Esophagus muscularis mucosa (tissue), 4 donors: ENCODE data around the gene KAZN.

Experiments used
- EP300 ChIP-seq: sonication (generic); formaldehyde crosslinking; IDR thresholded peaks from one replicate; pipeline ENCODE4 v1.6.1; 2017; ENCODE audit warnings: antibody characterized with exemption
- POLR2A ChIP-seq: fragments of 450-650 bp; IDR thresholded peaks from one replicate; pipeline ENCODE4 v1.6.1; 2017; ENCODE audit warnings: antibody characterized with exemption, moderate library complexity, mild to moderate bottlenecking, low read depth
- POLR2AphosphoS5 ChIP-seq, 2 donors: sonication (generic); formaldehyde crosslinking; IDR thresholded peaks; one replicate each; pipeline ENCODE4 v1.6.1; 2017; ENCODE audit warnings: antibody characterized with exemption in 2 of 2
- TF ChIP-seq, protein P1 (sequence below), 3 experiments: fragments of 200-600 bp in 2 of 3; fragments of 450-650 bp in 1 of 3; sonication (generic) in 2 of 3; IDR thresholded peaks; one replicate each; pipeline ENCODE4 v1.5.1; 2017 to 2019; ENCODE audit warnings: antibody characterized with exemption in 3 of 3, mild to moderate bottlenecking in 2 of 3, moderate library complexity in 1 of 3

DNA sequence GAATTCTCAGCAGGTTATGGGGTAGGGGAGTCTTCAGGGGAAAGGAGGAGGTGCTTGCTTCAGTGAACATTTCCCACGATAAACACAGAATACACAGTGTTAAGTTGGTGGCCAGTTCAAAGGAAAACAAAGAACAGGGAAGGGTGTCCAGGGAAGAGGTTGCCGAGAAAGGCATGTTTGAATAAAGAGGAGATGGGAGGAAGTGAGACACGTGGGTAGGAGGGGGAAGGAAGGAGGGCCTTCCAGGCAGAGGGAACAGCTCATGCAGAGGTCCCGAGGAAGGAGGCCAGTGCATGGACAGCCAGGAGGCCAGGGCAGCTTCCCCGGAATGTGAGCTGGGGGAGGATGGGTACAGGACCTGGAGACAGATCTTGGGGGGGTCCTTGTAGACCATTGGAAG lies 424.7 kb downstream of the KAZN start:
- no peak for TF ChIP-seq EP300
- no peak for TF ChIP-seq POLR2A
- TF ChIP-seq, protein P1, sequence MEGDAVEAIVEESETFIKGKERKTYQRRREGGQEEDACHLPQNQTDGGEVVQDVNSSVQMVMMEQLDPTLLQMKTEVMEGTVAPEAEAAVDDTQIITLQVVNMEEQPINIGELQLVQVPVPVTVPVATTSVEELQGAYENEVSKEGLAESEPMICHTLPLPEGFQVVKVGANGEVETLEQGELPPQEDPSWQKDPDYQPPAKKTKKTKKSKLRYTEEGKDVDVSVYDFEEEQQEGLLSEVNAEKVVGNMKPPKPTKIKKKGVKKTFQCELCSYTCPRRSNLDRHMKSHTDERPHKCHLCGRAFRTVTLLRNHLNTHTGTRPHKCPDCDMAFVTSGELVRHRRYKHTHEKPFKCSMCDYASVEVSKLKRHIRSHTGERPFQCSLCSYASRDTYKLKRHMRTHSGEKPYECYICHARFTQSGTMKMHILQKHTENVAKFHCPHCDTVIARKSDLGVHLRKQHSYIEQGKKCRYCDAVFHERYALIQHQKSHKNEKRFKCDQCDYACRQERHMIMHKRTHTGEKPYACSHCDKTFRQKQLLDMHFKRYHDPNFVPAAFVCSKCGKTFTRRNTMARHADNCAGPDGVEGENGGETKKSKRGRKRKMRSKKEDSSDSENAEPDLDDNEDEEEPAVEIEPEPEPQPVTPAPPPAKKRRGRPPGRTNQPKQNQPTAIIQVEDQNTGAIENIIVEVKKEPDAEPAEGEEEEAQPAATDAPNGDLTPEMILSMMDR (IDR thresholded peaks at IDR 0.05): no peak
- TF ChIP-seq POLR2AphosphoS5 (IDR thresholded peaks at IDR 0.05): no peak
